GM18858 (cell line): ENCODE results near the gene CDH2.

Experiments used
- ATAC-seq: cut with Tn5 transposase; IDR thresholded peaks from one replicate; pipeline ENCODE4 v1.9.1; 2021; ENCODE audit not compliant: unreplicated experiment

Gene CDH2

GRCh38 chr18:28127763-28128658 lies 48.9 kb downstream of the CDH2 start:
- ATAC-seq: no peak

GRCh38 chr18:28127228-28127627 lies 49.7 kb downstream of the CDH2 start:
- no peak for ATAC-seq

GRCh38 chr18:28126768-28127167 lies 50.2 kb downstream of the CDH2 start:
- no peak for ATAC-seq

- no peak for ATAC-seq
These were observed 51.9 kb downstream of the CDH2 start for GRCh38 chr18:28125051-28125450.

GRCh38 chr18:28124131-28125029 lies 52.5 kb downstream of the CDH2 start:
- no peak for ATAC-seq

GRCh38 chr18:28123401-28124030 lies 53.4 kb downstream of the CDH2 start:
- ATAC-seq: no peak

GRCh38 chr18:28120828-28121515 lies 56.0 kb downstream of the CDH2 start:
- no peak for ATAC-seq

GRCh38 chr18:28116461-28116860 lies 60.5 kb downstream of the CDH2 start:
- ATAC-seq: no peak

GRCh38 chr18:28115149-28115550 lies 61.8 kb downstream of the CDH2 start:
- no peak for ATAC-seq

GRCh38 chr18:28114472-28114871 lies 62.5 kb downstream of the CDH2 start:
- ATAC-seq: no peak

- ATAC-seq: no peak
These were observed 63.5 kb downstream of the CDH2 start for GRCh38 chr18:28113271-28114029.

- no peak for ATAC-seq
These were observed 64.9 kb downstream of the CDH2 start for GRCh38 chr18:28112056-28112470.

GRCh38 chr18:28110924-28111323 lies 66.0 kb downstream of the CDH2 start:
- ATAC-seq: no peak

GRCh38 chr18:28109781-28110560 lies 67.0 kb downstream of the CDH2 start:
- ATAC-seq: no peak

- no peak for ATAC-seq
These were observed 68.1 kb downstream of the CDH2 start for GRCh38 chr18:28108814-28109213.

GRCh38 chr18:28108254-28108653 lies 68.7 kb downstream of the CDH2 start:
- no peak for ATAC-seq

GRCh38 chr18:28099237-28099636 lies 77.7 kb downstream of the CDH2 start:
- ATAC-seq: no peak

- ATAC-seq: no peak
These were observed 81.3 kb downstream of the CDH2 start for GRCh38 chr18:28095631-28096030.

- ATAC-seq: no peak
These were observed 81.9 kb downstream of the CDH2 start for GRCh38 chr18:28095041-28095440.
